Gastroesophageal sphincter (tissue), 4 donors: ENCODE measurements around the gene RPRD2. TPM values are rescaled to one million over a fixed set of nuclear protein-coding genes. Genes with fewer than 3 reads are reported as not detected.
A peak's percentile ranks its signal among the peaks of the same experiment; 100 is the strongest.

Experiments used
- ATAC-seq: fragments of 150-250 bp; one replicate; pipeline ENCODE4 v1.9.1; 2016; ENCODE audit warnings: mild to moderate bottlenecking, moderate library complexity
- H3K27ac ChIP-seq, 4 donors: fragments of 200-600 bp; sonication (generic) in 3 of 4; 1 replicate in 3 of 4; 2 replicates in 1 of 4; pipeline ENCODE4 v1.5.1; 2016 to 2019
- H3K27me3 ChIP-seq: fragments of 200-600 bp; sonication (generic); one replicate; pipeline ENCODE4 v1.5.1; 2019
- H3K36me3 ChIP-seq, 2 donors: fragments of 200-600 bp; sonication (generic); one replicate each; pipeline ENCODE4 v1.5.1; 2019; ENCODE audit warnings: control low read depth in 1 of 2
- H3K4me1 ChIP-seq, 3 donors: fragments of 200-600 bp; sonication (generic); 1 replicate in 2 of 3; 2 replicates in 1 of 3; pipeline ENCODE4 v1.5.1; 2016 to 2019; ENCODE audit warnings: control low read depth in 2 of 3
- H3K4me3 ChIP-seq, 2 donors: fragments of 200-600 bp; sonication (generic); one replicate each; pipeline ENCODE4 v1.5.1; 2019; ENCODE audit warnings: mild to moderate bottlenecking in 1 of 2, moderate library complexity in 1 of 2
- H3K9me3 ChIP-seq, 3 donors: fragments of 200-600 bp; sonication (generic); one replicate each; pipeline ENCODE4 v1.5.1; 2017 to 2019; ENCODE audit warnings: control low read depth in 2 of 3
- CTCF ChIP-seq, 4 experiments: fragments of 200-600 bp in 2 of 4; fragments of 450-650 bp in 2 of 4; sonication (generic) in 1 of 4; IDR thresholded peaks; one replicate each; pipeline ENCODE4 v1.5.1; 2017 to 2019; ENCODE audit warnings: antibody characterized with exemption in 4 of 4, mild to moderate bottlenecking in 2 of 4, moderate library complexity in 2 of 4
- EP300 ChIP-seq: sonication (generic); formaldehyde crosslinking; IDR thresholded peaks from one replicate; pipeline ENCODE4 v1.6.1; 2017; ENCODE audit warnings: antibody characterized with exemption, mild to moderate bottlenecking
- POLR2A ChIP-seq, 2 donors: fragments of 450-650 bp; IDR thresholded peaks; one replicate each; pipeline ENCODE4 v1.6.1; 2017; ENCODE audit warnings: antibody characterized with exemption in 2 of 2, mild to moderate bottlenecking in 2 of 2, moderate library complexity in 1 of 2
- POLR2AphosphoS5 ChIP-seq: sonication (generic); formaldehyde crosslinking; IDR thresholded peaks from one replicate; pipeline ENCODE4 v1.6.1; 2017; ENCODE audit warnings: antibody characterized with exemption
- WGBS, 2 donors: methylation state at CpG; one replicate each; pipeline ENCODE4 v1.1.5; 2018; ENCODE audit warnings: low coverage in 1 of 2; 5-methylcytosine and 5-hydroxymethylcytosine counted together
- total RNA-seq, 4 donors: library from RNA; depleted of rRNA; stranded (reverse); fragments of >200 nt; gene quantifications; one replicate each; pipeline ENCODE4 v1.1.0, GENCODE V29; 2016

RPRD2 gene
- total RNA-seq, 4 donors from 2014 or later = 17.0 to 31.3 (median 26.2) TPM

DNA sequence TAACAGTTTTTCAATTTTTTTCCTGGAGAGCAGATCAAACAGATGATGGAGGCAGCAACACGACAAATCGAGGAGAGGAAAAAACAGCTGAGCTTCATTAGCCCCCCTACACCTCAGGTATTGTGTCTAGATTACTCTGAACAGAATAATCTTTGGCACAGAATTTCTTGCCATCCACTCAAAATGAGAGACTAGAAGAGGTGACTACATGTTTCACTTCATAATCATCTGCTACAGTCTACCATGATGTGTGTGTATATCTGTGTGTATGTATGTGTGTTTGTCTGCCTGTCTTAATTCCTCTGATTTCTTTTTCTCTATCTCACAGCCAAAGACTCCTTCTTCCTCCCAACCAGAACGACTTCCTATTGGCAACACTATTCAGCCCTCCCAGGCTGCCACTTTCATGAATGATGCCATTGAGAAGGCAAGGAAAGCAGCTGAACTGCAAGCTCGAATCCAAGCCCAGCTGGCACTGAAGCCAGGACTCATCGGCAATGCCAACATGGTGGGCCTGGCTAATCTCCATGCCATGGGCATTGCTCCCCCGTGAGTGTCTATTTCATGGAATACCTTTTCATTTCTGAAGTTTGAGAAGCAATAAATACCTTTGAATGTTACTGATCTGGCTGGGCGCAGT is 31.2 kb upstream of the RPRD2 start:
- WGBS, 2 donors = 70 to 96% methylated on average over 3 to 6 of the region's 7 CpGs
- no peak for TF ChIP-seq POLR2A (IDR thresholded peaks at IDR 0.05)
- no peak for TF ChIP-seq POLR2AphosphoS5
- TF ChIP-seq CTCF (IDR thresholded peaks at IDR 0.05) = no peak
- no peak for TF ChIP-seq EP300
- no peak overlapping the region for H3K4me3 ChIP-seq
- peaks cover 6 to 100% of the 10 kb centered on the region in 2 donors for H3K36me3 ChIP-seq
- ATAC-seq = no peak
- H3K27me3 ChIP-seq = no peaks in the 10 kb centered on the region
- no peak overlapping the region for H3K27ac ChIP-seq
- no peaks in the 10 kb centered on the region for H3K4me1 ChIP-seq
- H3K9me3 ChIP-seq = no peaks in the 10 kb centered on the region

DNA sequence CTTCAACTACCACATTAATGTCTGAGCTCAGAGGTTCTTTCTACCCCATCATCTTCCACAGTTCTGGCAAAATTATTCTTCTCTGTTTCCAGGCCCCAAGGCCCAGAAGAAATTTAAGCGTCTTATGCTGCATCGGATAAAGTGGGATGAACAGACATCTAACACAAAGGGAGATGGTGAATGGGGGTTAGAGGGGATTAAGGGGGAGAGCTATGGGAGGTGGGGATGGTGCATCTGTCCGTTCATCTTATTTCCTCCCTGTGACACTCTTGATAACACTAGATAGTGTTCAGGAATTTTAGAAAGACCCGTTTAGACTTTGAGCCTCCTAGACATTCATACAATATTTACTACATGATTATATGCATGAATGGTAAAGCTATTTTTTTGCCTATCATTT is 17.6 kb upstream of the RPRD2 start:
- no peaks in the 10 kb centered on the region for H3K4me1 ChIP-seq
- H3K27ac ChIP-seq = no peak overlapping the region
- H3K9me3 ChIP-seq = no peaks in the 10 kb centered on the region
- WGBS, 2 donors = 85 to 90% methylated on average over 2 to 4 of the region's 4 CpGs
- peaks cover 8 to 99% of the 10 kb centered on the region in 2 donors for H3K36me3 ChIP-seq
- H3K4me3 ChIP-seq = no peak overlapping the region
- no peak for ATAC-seq
- H3K27me3 ChIP-seq = no peaks in the 10 kb centered on the region
- no peak for TF ChIP-seq POLR2A (IDR thresholded peaks at IDR 0.05)
- TF ChIP-seq CTCF (IDR thresholded peaks at IDR 0.05) = no peak
- no peak for TF ChIP-seq POLR2AphosphoS5
- no peak for TF ChIP-seq EP300

DNA sequence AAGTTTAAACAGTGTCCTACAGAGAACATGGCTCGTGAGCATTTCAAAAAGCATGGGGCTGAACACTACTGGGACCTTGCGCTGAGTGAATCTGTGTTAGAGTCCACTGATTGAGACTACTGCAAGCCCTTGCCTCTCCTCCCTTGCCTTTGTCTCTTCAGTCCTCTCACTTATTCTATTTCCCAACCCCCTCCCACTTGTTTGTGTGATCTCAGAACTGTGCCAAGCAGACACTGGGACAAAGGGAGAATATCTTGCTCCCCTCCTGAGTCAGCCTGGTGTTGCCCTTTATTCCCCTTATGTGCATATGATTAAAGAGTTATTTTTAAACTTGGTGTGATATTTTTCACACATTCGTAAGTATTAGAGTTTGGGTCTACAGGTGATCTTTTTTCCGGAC is 11.1 kb upstream of the RPRD2 start:
- no peak for ATAC-seq

GRCh38 chr1:150362721-150363425 is 1.1 kb upstream of the RPRD2 start:
- Histone ChIP-seq H3K9me3 (no peaks in the 10 kb centered on the region), H3K36me3 (peaks cover 0 to 10% of the 10 kb centered on the region in 2 donors), H3K4me1 (peaks cover 0 to 31% (median 0%) of the 10 kb centered on the region in 3 donors), H3K27ac (peak overlapping the region; percentile 91 to 98 (median 96)), H3K27me3 (no peaks in the 10 kb centered on the region), H3K4me3 (peak overlapping the region; percentile 72 to 95)
- no peak for ATAC-seq
- 57 to 60% methylated on average over 19 to 21 of the region's 22 CpGs for WGBS, 2 donors
- no peak for TF ChIP-seq EP300
- no peak for TF ChIP-seq POLR2AphosphoS5
- TF ChIP-seq POLR2A (IDR thresholded peaks at IDR 0.05) = no peak
- no peak for TF ChIP-seq CTCF (IDR thresholded peaks at IDR 0.05)

More for the DNA sequence above, 11.1 kb upstream of the RPRD2 start:
- H3K9me3 ChIP-seq = no peaks in the 10 kb centered on the region
- no peak overlapping the region for H3K4me3 ChIP-seq
- H3K27ac ChIP-seq = no peak overlapping the region
- H3K36me3 ChIP-seq = peaks cover 0 to 99% of the 10 kb centered on the region in 2 donors
- no peaks in the 10 kb centered on the region for H3K4me1 ChIP-seq
- TF ChIP-seq CTCF (IDR thresholded peaks at IDR 0.05) = no peak
- no peak for TF ChIP-seq POLR2A (IDR thresholded peaks at IDR 0.05)
- TF ChIP-seq POLR2AphosphoS5 = no peak
- TF ChIP-seq EP300 = no peak
- 90 to 96% methylated on average over 4 of the region's 4 CpGs for WGBS, 2 donors
- no peaks in the 10 kb centered on the region for H3K27me3 ChIP-seq
